AG04449 (cell line): ENCODE measurements around the gene FRMD4A.

ENCODE experiments used
- CTCF ChIA-PET: fragments of 350-600 bp; formaldehyde crosslinking; extraction: SDS; loops from one replicate; lab custom pipeline; 2021; ENCODE audit warnings: antibody characterized with exemption; lab: Yijun Ruan, JAX
- POLR2A ChIA-PET: fragments of 400-600, 350-600 bp; formaldehyde crosslinking; extraction: SDS; loops from one replicate; lab custom pipeline; 2020; ENCODE audit warnings: antibody characterized with exemption, inconsistent platforms; lab: Yijun Ruan, JAX
- DNase-seq: peaks from one replicate; pipeline ENCODE4 v3.0.0-alpha.2; 2010; ENCODE audit warnings: low read depth, low spot score
- H3K4me3 ChIP-seq: 2 replicates; pipeline ENCODE4 v1.5.1; 2011; ENCODE audit warnings: low read depth, mild to moderate bottlenecking, control low read depth, low read length
- TF ChIP-seq, protein P1 (sequence below): IDR thresholded peaks from one replicate; pipeline ENCODE4 v1.5.1; 2011; ENCODE audit warnings: mild to moderate bottlenecking, moderate library complexity, low read length, control low read depth, inconsistent platforms; ENCODE audit not compliant: insufficient read depth; ENCODE audit errors: missing control alignments

FRMD4A gene

DNA sequence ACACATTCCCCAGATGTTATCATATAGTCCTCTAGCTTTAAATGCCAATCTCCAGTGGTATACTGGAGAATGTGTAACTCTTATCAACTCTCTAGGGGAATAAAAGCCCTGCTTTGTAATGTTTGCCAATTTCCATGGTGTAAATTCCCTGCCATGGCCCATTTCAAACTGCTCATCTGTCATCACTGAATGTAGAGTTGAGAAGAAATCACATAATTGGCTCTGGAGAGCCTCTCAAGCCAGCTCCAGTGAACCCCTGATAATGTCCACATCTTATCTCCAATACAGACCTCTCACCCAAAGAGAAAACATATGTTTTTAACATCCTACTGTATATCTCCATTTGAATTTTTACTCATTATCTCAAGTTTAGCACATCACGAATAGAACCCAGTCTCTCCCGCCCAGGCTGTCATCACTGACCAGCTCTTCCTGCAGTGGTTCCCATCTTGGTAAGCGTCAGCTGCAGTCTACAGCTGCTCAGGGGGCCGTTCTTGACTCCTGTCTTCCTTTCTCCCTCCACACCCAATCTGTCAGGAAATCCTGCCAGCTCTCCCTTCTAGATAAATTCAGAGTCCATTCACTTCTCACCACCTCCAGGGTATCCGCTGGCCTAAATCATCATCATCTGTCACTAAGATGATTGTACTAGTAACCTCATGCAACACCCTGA lies 332.4 kb downstream of the FRMD4A start:
- no peak for DNase-seq
- ChIA-PET POLR2A (interaction anchor here (0.7 kb wide), 1 partner anchor 87 kb away, joined by 3 read pairs; no protein-coding TSS in a partner anchor), CTCF (interaction anchor here (0.6 kb wide), 1 partner anchor 151 kb away, joined by 3 read pairs; no protein-coding TSS in a partner anchor)
- H3K4me3 ChIP-seq, result no peak overlapping the region
- TF ChIP-seq, protein P1, sequence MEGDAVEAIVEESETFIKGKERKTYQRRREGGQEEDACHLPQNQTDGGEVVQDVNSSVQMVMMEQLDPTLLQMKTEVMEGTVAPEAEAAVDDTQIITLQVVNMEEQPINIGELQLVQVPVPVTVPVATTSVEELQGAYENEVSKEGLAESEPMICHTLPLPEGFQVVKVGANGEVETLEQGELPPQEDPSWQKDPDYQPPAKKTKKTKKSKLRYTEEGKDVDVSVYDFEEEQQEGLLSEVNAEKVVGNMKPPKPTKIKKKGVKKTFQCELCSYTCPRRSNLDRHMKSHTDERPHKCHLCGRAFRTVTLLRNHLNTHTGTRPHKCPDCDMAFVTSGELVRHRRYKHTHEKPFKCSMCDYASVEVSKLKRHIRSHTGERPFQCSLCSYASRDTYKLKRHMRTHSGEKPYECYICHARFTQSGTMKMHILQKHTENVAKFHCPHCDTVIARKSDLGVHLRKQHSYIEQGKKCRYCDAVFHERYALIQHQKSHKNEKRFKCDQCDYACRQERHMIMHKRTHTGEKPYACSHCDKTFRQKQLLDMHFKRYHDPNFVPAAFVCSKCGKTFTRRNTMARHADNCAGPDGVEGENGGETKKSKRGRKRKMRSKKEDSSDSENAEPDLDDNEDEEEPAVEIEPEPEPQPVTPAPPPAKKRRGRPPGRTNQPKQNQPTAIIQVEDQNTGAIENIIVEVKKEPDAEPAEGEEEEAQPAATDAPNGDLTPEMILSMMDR, result no peak

DNA sequence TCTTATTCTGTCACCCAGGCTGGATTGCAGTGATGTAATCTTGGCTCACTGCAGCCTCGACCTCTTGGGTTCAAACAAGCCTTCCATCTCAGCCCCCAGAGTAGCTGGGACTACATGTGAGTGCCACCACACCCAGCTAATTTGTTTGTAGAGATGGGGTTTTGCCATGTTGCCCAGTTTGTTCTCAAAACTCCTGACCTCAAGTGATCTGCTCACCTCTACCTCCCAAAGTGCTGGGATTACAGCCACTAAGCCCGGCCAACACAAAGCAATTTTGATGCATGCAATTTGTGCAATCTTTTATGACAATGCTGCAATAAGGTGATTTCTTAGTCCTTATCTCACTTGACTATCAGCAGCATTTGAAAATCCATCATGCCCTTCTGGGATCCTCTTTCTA lies 333.1 kb downstream of the FRMD4A start:
- no peak overlapping the region for H3K4me3 ChIP-seq
- POLR2A ChIA-PET, result interaction anchor here (0.7 kb wide), 1 partner anchor 86 kb away, joined by 3 read pairs; no protein-coding TSS in a partner anchor
- no peak for DNase-seq
- CTCF ChIA-PET, result no interaction called here
- TF ChIP-seq, protein P1, result no peak

DNA sequence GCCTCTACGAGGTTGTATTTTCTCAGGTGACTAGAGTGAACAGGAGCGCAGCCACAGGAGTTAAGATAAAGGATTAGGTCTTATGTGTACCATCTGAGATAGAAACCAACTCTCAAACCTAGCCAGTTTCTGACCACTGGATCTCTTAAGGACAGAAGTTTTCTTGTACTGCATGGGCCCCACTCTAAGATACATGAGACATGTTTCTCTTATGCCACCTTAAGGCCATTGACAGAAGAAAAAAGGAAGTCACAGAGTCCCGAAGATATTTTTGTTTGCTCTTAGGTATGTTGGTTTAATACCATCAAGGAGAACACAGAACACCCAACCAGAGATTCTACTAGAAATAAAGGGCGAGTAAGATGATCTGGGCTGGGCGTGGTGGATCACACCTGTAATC lies 335.8 kb downstream of the FRMD4A start:
- no peak for DNase-seq
- TF ChIP-seq, protein P1, result no peak
- CTCF ChIA-PET, result interaction anchor here (1.0 kb wide), 1 partner anchor 99 kb away, joined by 3 read pairs; no protein-coding TSS in a partner anchor
- POLR2A ChIA-PET, result no interaction called here
- H3K4me3 ChIP-seq, result no peak overlapping the region

DNA sequence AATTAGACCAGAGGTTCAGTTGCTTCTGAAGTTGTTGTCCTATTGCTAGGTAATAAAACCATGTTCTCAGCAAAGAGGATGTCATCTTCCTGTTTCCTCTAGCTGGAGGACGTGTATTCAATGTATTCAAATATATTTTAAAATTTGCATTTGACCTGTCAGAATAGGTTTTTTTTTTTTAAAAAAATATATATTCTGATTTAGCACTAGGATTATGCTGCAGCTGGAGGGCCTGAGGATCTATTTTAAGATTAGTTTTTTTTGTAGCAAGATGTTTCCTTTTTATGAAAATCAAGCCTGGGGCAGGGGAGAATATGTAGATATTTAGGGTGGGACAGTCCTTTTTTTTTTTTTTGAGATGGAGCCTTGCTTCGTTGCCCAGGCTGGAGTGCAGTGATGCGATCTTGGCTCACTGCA lies 337.0 kb downstream of the FRMD4A start:
- ChIA-PET POLR2A (no interaction called here), CTCF (interaction anchor here (0.7 to 2.7 kb wide), 2 partner anchors 47 to 100 kb away, joined by 3 to 8 read pairs; no protein-coding TSS in a partner anchor)
- TF ChIP-seq, protein P1, result no peak

DNA sequence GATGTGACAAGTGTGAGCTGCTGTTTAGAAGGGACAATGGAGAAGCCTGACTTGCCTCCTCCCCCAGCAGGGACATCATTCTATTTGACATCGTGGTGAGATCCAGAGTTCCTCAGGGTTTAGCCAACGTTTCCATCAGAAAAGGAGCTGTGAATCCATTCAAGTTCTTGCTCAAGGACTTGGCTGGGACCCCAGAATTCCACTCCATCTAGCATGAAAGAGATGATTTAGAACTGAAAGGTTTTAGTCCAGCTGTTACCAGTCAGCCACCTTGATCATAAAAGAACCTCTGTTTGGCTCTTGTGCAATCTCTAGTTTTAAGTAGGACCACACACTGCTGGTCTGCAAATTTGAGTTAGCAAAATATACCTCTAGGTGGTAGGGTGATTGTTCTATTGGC lies 337.6 kb downstream of the FRMD4A start:
- H3K4me3 ChIP-seq, result no peak overlapping the region
- DNase-seq, result peak; percentile 31
- ChIA-PET POLR2A (interaction anchor here (0.7 kb wide), 1 partner anchor 185 kb away, joined by 3 read pairs; no protein-coding TSS in a partner anchor), CTCF (interaction anchor here (2.7 kb wide), 1 partner anchor 100 kb away, joined by 8 read pairs; no protein-coding TSS in a partner anchor)
- TF ChIP-seq, protein P1, result no peak

More for the DNA sequence above, 337.0 kb downstream of the FRMD4A start:
- H3K4me3 ChIP-seq, result no peak overlapping the region
- no peak for DNase-seq

DNA sequence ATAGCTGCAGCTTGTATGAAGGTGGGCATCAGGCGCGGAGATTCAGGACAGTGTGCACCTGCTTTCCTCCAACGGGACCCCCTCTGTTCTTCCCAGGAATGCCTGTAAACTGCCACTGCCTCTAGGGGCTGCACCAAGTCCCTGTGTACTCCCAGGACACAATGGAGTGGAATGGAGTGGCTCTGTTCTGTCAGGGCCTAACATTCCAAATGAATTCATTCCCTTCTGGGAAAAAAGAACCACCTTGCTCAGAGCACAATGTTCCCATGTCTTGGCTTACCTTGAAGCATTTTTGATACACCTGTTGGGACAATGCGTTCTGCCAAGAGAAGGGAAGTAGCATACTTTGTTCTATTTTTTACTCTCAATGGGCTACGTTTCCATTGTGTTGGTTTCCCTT lies 339.4 kb downstream of the FRMD4A start:
- DNase-seq, result no peak
- ChIA-PET CTCF (interaction anchor here (1.0 to 1.2 kb wide), 2 partner anchors 11 to 12 kb away, joined by 3 read pairs; no protein-coding TSS in a partner anchor), POLR2A (no interaction called here)
- TF ChIP-seq, protein P1, result no peak
- no peak overlapping the region for H3K4me3 ChIP-seq
